Measurements from ENCODE around the gene STH. TPM values are rescaled to one million over a fixed set of nuclear protein-coding genes. Genes with fewer than 3 reads are reported as not detected.

STH gene
- total RNA-seq, 1 experiment from 2014 or later, result not detected

- Histone ChIP-seq H3K27me3 (replicated peaks; ENCODE audit: control insufficient read depth, insufficient read depth, low read length) (no peaks in the 10 kb centered on the region; the same call in 1 of the 2 replicates), H3K36me3 (ENCODE audit: control insufficient read depth, insufficient read depth, low read length) (no peaks in the 10 kb centered on the region), H3K4me3 (ENCODE audit: low read depth, low read length) (no peak overlapping the region), H3K9me3 (peaks cover 8% of the 10 kb centered on the region; the same call in 1 of the 2 replicates), H3K4me1 (no peaks in the 10 kb centered on the region)
- H3K36me3 Mint-ChIP-seq (ENCODE audit: insufficient read depth, unreplicated experiment), result no peaks in the 10 kb centered on the region
- BruUV-seq (replicated peaks), result no TSS peak
- no peak overlapping the region for H3K4me3 Mint-ChIP-seq (ENCODE audit: unreplicated experiment)
- peaks cover 8% of the 10 kb centered on the region for H3K27me3 Mint-ChIP-seq (ENCODE audit: insufficient read depth, unreplicated experiment)
- no peak overlapping the region for H3K27ac Mint-ChIP-seq (ENCODE audit: unreplicated experiment)
- intact Hi-C loops (cut with micrococcal nuclease; ENCODE audit: unreplicated experiment), result no loop called here
- ChIA-PET CTCF (no interaction called here), POLR2A (no interaction called here)
- H3K9me3 Mint-ChIP-seq (ENCODE audit: unreplicated experiment), result peaks cover 13% of the 10 kb centered on the region
- TF ChIP-seq, protein P1, sequence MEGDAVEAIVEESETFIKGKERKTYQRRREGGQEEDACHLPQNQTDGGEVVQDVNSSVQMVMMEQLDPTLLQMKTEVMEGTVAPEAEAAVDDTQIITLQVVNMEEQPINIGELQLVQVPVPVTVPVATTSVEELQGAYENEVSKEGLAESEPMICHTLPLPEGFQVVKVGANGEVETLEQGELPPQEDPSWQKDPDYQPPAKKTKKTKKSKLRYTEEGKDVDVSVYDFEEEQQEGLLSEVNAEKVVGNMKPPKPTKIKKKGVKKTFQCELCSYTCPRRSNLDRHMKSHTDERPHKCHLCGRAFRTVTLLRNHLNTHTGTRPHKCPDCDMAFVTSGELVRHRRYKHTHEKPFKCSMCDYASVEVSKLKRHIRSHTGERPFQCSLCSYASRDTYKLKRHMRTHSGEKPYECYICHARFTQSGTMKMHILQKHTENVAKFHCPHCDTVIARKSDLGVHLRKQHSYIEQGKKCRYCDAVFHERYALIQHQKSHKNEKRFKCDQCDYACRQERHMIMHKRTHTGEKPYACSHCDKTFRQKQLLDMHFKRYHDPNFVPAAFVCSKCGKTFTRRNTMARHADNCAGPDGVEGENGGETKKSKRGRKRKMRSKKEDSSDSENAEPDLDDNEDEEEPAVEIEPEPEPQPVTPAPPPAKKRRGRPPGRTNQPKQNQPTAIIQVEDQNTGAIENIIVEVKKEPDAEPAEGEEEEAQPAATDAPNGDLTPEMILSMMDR (IDR thresholded peaks at IDR 0.05; ENCODE audit: insufficient read depth in 1 of 2, low read depth in 1 of 2, low read length in 1 of 2, severe bottlenecking in 1 of 2, unreplicated experiment in 1 of 2), result no peak
- H3K4me1 Mint-ChIP-seq (ENCODE audit: low read depth, unreplicated experiment), result no peaks in the 10 kb centered on the region
- no peak for DNase-seq
Observed at GRCh38 chr17:45968732-45969131, 30.3 kb upstream of the STH start.

- intact Hi-C loops (cut with micrococcal nuclease; ENCODE audit: unreplicated experiment), result no loop called here
- TF ChIP-seq, protein P1 (IDR thresholded peaks at IDR 0.05; ENCODE audit: insufficient read depth in 1 of 2, low read depth in 1 of 2, low read length in 1 of 2, severe bottlenecking in 1 of 2, unreplicated experiment in 1 of 2), result no peak
- H3K4me3 Mint-ChIP-seq (ENCODE audit: unreplicated experiment), result no peak overlapping the region
- no peak for DNase-seq
- Histone ChIP-seq H3K9me3 (peaks cover 8% of the 10 kb centered on the region; the same call in 1 of the 2 replicates), H3K4me1 (no peaks in the 10 kb centered on the region), H3K4me3 (ENCODE audit: low read depth, low read length) (no peak overlapping the region), H3K27me3 (replicated peaks; ENCODE audit: control insufficient read depth, insufficient read depth, low read length) (no peaks in the 10 kb centered on the region; the same call in 1 of the 2 replicates), H3K36me3 (ENCODE audit: control insufficient read depth, insufficient read depth, low read length) (no peaks in the 10 kb centered on the region)
- BruUV-seq (replicated peaks), result no TSS peak
- H3K36me3 Mint-ChIP-seq (ENCODE audit: insufficient read depth, unreplicated experiment), result no peaks in the 10 kb centered on the region
- H3K4me1 Mint-ChIP-seq (ENCODE audit: low read depth, unreplicated experiment), result no peaks in the 10 kb centered on the region
- peaks cover 8% of the 10 kb centered on the region for H3K27me3 Mint-ChIP-seq (ENCODE audit: insufficient read depth, unreplicated experiment)
- H3K9me3 Mint-ChIP-seq (ENCODE audit: unreplicated experiment), result peaks cover 13% of the 10 kb centered on the region
- ChIA-PET CTCF (no interaction called here), POLR2A (no interaction called here)
- H3K27ac Mint-ChIP-seq (ENCODE audit: unreplicated experiment), result no peak overlapping the region
Observed at GRCh38 chr17:45969726-45970125, 29.3 kb upstream of the STH start.

GRCh38 chr17:45970659-45971058 is 28.4 kb upstream of the STH start:
- intact Hi-C loops (cut with micrococcal nuclease; ENCODE audit: unreplicated experiment), result no loop called here
- DNase-seq, result no peak
- Mint-ChIP-seq H3K27ac (ENCODE audit: unreplicated experiment) (no peak overlapping the region), H3K4me1 (ENCODE audit: low read depth, unreplicated experiment) (no peaks in the 10 kb centered on the region), H3K4me3 (ENCODE audit: unreplicated experiment) (no peak overlapping the region), H3K9me3 (ENCODE audit: unreplicated experiment) (peaks cover 13% of the 10 kb centered on the region), H3K36me3 (ENCODE audit: insufficient read depth, unreplicated experiment) (no peaks in the 10 kb centered on the region), H3K27me3 (ENCODE audit: insufficient read depth, unreplicated experiment) (peaks cover 8% of the 10 kb centered on the region)
- Histone ChIP-seq H3K4me1 (no peaks in the 10 kb centered on the region), H3K36me3 (ENCODE audit: control insufficient read depth, insufficient read depth, low read length) (no peaks in the 10 kb centered on the region), H3K27me3 (replicated peaks; ENCODE audit: control insufficient read depth, insufficient read depth, low read length) (no peaks in the 10 kb centered on the region; the same call in 1 of the 2 replicates), H3K4me3 (ENCODE audit: low read depth, low read length) (no peak overlapping the region), H3K9me3 (peaks cover 8% of the 10 kb centered on the region; the same call in 1 of the 2 replicates)
- POLR2A ChIA-PET, result no interaction called here
- BruUV-seq (replicated peaks), result no TSS peak
- TF ChIP-seq, protein P1 (IDR thresholded peaks at IDR 0.05; ENCODE audit: insufficient read depth in 1 of 2, low read depth in 1 of 2, low read length in 1 of 2, severe bottlenecking in 1 of 2, unreplicated experiment in 1 of 2), result no peak
- CTCF ChIA-PET, result no interaction called here

Measured in Caco-2 (cell line).